Kidney epithelial cell (primary cell): ENCODE measurements around the gene MPG. TPM values are rescaled to one million over a fixed set of nuclear protein-coding genes. Genes with fewer than 3 reads are reported as not detected.

ENCODE experiments used
- DNase-seq: peaks from one replicate; pipeline ENCODE4 v3.0.0-alpha.2; 2010; ENCODE audit warnings: low read depth
- H3K27me3 ChIP-seq: 2 replicates; pipeline ENCODE4 v1.6.0; 2011; ENCODE audit warnings: low read length; ENCODE audit not compliant: control insufficient read depth, insufficient read depth
- H3K36me3 ChIP-seq: 2 replicates; pipeline ENCODE4 v1.5.1; 2011; ENCODE audit warnings: low read length; ENCODE audit not compliant: control insufficient read depth, insufficient read depth
- H3K4me3 ChIP-seq: 2 replicates; pipeline ENCODE4 v1.5.1; 2011; ENCODE audit warnings: low read depth, mild to moderate bottlenecking, control low read depth, low read length
- total RNA-seq: library from RNA; depleted of rRNA; stranded (reverse); fragments of >200 nt; gene quantifications from 2 replicates; pipeline ENCODE4 v1.2.3, GENCODE V29; 2015
- TF ChIP-seq, protein P1 (sequence below): IDR thresholded peaks from 2 replicates; pipeline ENCODE4 v1.5.1; 2011; ENCODE audit warnings: mild to moderate bottlenecking, moderate library complexity, low read length, control low read depth, inconsistent platforms; ENCODE audit not compliant: insufficient read depth, poor library complexity, severe bottlenecking

MPG gene
- total RNA-seq, 1 donor from 2014 or later = 130 TPM

DNA sequence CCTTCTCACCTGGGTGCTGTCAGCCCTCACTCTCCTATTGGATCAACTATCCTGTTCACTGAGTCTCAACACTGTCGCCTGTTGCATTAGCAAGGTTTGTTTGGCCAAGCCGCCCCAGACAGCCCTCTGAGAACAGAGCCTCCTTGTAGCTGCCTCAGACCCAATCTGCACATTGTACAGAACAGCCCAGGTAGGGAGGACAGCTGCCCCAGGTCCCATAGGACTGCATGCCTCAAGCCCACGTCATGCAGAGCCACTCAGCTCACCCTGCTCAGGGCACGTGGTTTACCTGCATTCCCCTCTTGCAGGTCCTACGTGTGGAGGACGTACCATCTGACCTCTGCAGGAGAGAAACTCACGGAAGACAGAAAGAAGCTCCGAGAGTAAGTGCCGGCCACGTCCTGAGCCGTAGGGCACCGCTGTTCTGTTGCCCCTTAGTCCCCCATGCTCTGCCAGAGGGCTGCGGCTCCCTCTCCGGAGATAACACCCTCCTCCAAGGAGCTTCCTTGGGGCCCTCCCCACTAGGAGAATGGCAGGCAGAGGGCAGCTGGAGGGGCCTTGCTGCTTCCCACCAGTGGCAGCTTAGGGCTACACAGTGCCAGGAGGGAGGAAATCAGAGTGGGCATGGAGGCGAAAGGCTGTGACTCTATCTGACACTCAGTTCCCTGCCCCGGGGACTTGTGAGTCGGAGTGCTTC is 21.6 kb upstream of the MPG start:
- H3K4me3 ChIP-seq = no peak overlapping the region
- H3K36me3 ChIP-seq = peaks cover 3% of the 10 kb centered on the region
- TF ChIP-seq, protein P1, sequence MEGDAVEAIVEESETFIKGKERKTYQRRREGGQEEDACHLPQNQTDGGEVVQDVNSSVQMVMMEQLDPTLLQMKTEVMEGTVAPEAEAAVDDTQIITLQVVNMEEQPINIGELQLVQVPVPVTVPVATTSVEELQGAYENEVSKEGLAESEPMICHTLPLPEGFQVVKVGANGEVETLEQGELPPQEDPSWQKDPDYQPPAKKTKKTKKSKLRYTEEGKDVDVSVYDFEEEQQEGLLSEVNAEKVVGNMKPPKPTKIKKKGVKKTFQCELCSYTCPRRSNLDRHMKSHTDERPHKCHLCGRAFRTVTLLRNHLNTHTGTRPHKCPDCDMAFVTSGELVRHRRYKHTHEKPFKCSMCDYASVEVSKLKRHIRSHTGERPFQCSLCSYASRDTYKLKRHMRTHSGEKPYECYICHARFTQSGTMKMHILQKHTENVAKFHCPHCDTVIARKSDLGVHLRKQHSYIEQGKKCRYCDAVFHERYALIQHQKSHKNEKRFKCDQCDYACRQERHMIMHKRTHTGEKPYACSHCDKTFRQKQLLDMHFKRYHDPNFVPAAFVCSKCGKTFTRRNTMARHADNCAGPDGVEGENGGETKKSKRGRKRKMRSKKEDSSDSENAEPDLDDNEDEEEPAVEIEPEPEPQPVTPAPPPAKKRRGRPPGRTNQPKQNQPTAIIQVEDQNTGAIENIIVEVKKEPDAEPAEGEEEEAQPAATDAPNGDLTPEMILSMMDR = no peak
- DNase-seq = no peak
- no peaks in the 10 kb centered on the region for H3K27me3 ChIP-seq

DNA sequence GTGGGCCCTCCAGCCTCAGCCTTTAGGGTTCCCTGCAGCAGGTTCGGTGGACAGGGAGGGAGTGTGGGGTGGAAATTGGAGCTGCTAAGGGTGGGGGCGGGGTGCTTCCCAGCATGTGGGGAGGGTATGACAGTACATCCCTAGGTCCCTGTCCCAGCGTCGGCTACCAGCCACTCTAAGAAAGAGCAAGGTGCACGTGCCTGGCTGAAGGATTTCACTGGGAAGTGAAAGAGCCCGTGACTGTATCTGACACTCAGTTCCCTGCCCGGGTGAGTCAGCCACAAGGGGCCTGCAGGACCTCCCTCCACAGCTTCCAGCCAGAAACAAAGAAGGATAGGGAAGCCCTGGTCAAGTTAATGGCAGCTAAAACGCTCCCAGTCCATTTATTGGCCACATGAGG is 20.3 kb upstream of the MPG start:
- Histone ChIP-seq H3K36me3 (peaks cover 3% of the 10 kb centered on the region), H3K4me3 (no peak overlapping the region), H3K27me3 (no peaks in the 10 kb centered on the region)
- TF ChIP-seq, protein P1 = no peak
- DNase-seq = no peak

DNA sequence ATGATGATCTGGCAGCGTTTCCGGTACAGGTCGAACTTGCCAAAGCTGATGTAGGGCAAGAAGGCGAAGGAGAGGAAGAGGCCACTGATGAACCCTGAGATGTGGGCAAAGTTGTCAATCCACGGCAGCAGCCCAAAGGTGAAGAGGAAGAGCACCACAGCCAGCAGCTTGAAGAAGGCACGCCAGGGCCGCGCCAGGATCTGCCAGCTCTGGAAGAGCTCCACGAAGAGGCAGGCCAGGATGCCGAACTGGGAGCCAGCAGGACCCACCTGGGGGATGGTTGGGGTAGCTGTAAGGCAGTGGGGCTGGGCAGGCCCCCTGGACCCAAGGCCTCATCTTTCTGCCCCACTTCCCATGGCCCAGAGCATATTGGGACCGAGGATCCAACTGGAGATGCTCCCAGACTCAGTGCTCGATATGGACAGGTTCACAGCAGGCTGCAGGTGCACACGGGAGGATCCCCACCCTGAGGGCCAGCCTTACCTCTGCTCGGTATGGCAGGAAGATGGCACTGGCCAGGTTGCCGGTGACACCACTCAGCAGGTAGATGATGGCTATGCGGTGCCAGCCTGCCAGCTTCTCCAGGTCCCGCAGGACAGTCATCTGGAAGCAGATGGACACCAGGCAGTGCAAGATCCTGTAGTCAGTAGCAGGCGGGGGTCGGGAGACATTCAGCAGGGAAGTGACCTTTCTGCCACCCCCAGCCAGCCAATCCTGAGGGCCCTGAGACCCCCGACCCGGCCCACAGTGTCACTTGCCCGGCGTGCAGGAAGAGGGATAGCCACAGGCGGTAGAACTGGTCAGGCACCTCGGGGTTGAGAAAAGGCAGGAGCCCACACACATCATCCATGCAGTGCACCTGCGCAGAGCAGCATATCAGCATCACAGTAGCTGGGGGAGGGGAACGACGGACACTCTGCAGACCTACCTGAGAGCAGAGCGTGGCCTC is 19.3 kb upstream of the MPG start:
- TF ChIP-seq, protein P1 = no peak
- no peaks in the 10 kb centered on the region for H3K27me3 ChIP-seq
- no peak for DNase-seq
- peaks cover 3% of the 10 kb centered on the region for H3K36me3 ChIP-seq
- H3K4me3 ChIP-seq = no peak overlapping the region

DNA sequence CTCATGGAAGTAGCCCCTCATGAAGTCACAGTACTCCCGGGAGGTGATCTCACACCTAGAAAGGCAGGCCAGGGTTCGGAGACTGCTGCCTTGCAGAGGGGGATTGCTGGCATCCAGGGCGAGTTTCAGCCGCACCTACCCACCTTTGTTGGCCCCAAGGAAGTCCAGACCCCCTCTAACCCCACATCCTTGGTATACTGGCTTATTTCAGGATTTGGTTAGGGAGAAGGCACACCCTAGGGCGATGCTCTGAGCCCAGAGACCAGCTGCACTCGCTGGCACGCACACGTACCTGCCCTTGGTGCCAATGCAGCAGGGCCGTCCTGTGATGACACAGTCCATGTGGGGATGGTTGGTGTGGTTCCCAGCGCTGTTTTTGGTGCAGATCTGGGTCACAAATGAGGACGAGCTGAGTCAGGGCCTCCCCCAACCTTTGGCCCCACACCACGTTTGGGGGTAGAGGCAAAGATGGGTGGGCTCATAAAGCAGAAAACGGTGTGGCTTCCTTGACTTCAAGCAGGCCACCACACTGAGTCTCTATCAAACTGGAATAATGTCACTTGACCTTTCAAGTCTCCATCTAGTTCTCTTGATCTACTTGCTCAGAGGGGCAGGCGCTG is 18.5 kb upstream of the MPG start:
- no peaks in the 10 kb centered on the region for H3K27me3 ChIP-seq
- TF ChIP-seq, protein P1 = no peak
- no peak for DNase-seq
- H3K36me3 ChIP-seq = peaks cover 3% of the 10 kb centered on the region
- no peak overlapping the region for H3K4me3 ChIP-seq

DNA sequence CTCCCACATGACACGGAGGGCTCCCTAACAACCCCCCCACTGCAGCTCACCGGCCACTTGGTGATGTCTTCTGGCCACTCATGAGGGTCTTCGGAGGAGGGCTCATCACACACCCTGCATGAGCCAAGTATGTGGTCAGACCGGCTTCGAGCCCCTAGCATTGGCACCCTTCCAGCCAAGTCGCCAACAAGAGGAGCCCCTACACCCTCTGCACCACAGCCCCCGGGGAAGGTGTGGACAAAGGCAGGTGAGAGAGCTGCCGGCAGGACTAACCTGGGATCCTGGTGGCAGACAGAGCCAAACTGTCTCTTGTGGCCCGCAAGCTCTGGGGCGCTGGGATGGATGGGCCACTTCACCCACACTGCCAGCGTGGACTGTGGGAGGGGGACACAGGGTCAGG is 17.9 kb upstream of the MPG start:
- DNase-seq = no peak
- Histone ChIP-seq H3K36me3 (peaks cover 3% of the 10 kb centered on the region), H3K27me3 (no peaks in the 10 kb centered on the region), H3K4me3 (no peak overlapping the region)
- TF ChIP-seq, protein P1 = no peak
